AG10803 (cell line): ENCODE measurements around the gene ANAPC15.

Source experiments
- DNase-seq: peaks from one replicate; pipeline ENCODE4 v3.0.0; 2010; ENCODE audit warnings: low read depth
- H3K4me3 ChIP-seq: 2 replicates; pipeline ENCODE4 v1.5.1; 2011; ENCODE audit warnings: mild to moderate bottlenecking, low read length, control low read depth
- CTCF ChIP-seq: conservative IDR thresholded peaks from 2 replicates; pipeline ENCODE4 v1.5.1; 2011; ENCODE audit warnings: mild to moderate bottlenecking, low read length, control low read depth, inconsistent platforms

Gene ANAPC15

DNA sequence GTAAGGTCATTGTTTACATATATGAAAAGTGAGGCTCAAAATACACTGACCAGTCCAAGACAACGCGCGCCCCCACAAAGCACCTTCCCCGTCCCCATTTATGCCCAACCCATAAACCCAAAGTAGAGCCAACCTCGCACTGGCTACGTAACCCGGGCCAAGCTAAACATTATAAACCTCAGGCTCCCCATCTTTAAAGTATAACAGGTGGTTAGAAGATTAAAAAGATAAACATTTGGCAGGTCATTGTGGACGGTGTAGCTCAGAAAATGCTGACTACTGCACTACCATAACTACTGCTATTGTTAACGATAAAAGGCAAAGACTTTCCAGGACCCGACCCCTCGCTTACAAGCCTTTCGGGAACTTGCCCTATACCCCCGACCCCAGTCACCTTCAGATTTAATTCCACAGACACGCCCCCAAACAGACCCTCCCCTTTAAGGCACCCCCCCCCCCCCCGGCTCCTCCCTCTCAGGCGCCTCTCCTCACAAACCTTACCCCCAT lies 32.6 kb downstream of the ANAPC15 start:
- no peak for TF ChIP-seq CTCF
- DNase-seq, result no peak
- H3K4me3 ChIP-seq, result peak overlapping the region; percentile 82

DNA sequence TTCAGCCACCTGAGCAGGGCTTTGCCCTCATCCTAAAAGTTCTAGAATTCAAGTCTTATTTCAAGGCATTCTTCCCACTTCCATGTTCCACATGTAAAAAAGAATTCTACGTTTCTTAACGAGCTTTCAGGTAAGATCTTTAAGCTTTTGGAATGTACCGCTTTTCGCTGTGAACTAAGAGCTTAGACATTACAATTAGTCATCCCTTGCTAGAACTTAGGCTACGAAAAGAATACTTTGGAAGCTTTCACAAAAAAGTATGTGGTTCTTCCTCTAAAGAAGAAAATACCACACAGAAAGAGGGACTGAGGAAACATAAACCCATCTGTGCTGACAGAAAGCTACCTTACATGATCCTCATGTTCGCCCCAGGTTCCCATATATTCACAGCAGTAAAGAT lies 34.0 kb downstream of the ANAPC15 start:
- H3K4me3 ChIP-seq, result no peak overlapping the region; the same call in 1 of the 2 replicates
- no peak for TF ChIP-seq CTCF
- DNase-seq, result peak; percentile 26

DNA sequence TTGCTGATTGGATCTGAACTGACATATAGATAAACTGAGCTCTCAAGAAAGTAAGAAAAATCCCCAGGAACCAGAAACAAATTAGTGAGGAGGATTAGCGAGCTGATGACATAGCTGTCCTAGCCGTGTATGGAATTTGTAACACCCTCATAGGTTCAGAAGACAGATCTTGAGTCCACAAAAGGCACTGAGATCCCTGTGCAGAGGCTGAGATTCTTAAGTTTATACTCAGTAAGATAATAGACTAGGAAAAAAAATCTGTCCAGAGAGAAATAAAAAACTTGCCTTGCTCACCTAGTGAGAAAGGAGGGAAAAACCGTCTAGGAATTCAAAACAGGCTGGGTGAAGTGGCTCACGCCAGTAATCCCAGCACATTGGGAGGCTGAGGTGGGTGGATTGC lies 36.7 kb downstream of the ANAPC15 start:
- no peak for DNase-seq
- TF ChIP-seq CTCF, result no peak
- H3K4me3 ChIP-seq, result no peak overlapping the region

GRCh38 chr11:72075109-72075508 lies 37.4 kb downstream of the ANAPC15 start:
- no peak overlapping the region for H3K4me3 ChIP-seq
- TF ChIP-seq CTCF, result 0 out of 2 replicates have a peak, but pooled peaks have one; percentile 18
- no peak for DNase-seq

GRCh38 chr11:72072348-72072747 lies 40.1 kb downstream of the ANAPC15 start:
- TF ChIP-seq CTCF, result no peak
- no peak overlapping the region for H3K4me3 ChIP-seq
- peak; percentile 86 for DNase-seq

- no peak for TF ChIP-seq CTCF
- DNase-seq, result no peak
- H3K4me3 ChIP-seq, result no peak overlapping the region
These were observed 42.0 kb downstream of the ANAPC15 start for GRCh38 chr11:72070491-72070890.

DNA sequence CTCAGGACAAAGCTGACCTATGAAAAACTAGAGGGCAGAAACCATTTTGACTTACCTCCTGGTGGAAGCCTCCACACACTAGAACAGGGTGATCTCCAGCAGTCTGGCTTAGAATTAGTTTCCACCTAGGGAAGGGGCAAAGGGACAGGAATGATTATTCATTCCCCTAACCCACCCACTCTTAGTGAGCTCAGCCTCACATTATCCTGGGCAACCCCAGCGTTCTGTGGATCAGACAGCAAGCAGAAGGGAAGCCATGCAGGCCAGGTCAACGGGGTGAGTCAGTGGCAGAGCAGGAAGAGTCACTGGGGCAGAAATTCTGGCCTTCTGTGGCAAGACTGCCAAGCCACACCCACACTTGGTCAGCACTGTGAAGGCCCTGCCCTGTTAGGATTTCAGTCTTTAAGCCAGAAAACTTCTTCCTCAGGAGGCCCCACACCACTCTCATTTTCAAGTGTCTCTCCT lies 42.7 kb downstream of the ANAPC15 start:
- H3K4me3 ChIP-seq, result peak overlapping the region; percentile 43
- DNase-seq, result peak; percentile 90
- TF ChIP-seq CTCF, result no peak
